HG03520 (cell line): ENCODE results near the gene C19orf85.
"Not testable (repeated sequence)": the region's sequence is repeated elsewhere in the genome, so short reads cannot be mapped to it uniquely, and the experiment has no call there.

Experiments used
- ATAC-seq: cut with Tn5 transposase; IDR thresholded peaks from one replicate; pipeline ENCODE4 v1.9.1; 2021; ENCODE audit warnings: mild to moderate bottlenecking, moderate library complexity; ENCODE audit not compliant: unreplicated experiment

Gene C19orf85

DNA sequence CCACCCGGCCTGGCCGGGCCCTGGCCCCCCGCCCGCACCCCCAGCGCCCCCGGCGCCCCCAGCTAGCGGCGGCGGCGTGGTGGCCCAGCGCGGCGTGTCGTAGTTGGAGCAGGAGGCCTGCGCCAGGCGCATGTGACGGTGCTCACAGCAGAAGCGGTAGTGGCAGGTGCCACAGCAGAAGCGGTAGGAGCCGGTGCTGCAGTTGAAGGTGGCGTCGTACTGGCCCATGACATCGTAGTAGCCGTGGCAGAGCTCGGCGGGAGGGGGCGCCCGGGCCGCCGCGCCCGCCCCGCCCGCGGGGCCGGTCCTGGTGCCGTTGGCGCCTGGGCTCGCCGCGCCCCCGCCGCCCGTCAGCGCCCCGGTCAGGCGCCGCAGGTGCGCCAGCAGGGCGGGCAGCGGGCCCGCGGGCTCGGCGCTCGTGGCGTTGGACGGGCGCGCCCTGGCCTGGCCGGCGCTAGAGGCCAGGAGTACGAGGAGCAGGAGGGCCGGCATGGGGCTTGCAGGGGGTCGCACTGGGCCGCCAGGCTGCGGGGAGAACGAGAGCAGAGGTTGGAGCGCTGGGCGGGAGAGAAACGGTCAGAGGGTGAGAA, 22.1 kb downstream of the C19orf85 start:
- ATAC-seq, result no peak

DNA sequence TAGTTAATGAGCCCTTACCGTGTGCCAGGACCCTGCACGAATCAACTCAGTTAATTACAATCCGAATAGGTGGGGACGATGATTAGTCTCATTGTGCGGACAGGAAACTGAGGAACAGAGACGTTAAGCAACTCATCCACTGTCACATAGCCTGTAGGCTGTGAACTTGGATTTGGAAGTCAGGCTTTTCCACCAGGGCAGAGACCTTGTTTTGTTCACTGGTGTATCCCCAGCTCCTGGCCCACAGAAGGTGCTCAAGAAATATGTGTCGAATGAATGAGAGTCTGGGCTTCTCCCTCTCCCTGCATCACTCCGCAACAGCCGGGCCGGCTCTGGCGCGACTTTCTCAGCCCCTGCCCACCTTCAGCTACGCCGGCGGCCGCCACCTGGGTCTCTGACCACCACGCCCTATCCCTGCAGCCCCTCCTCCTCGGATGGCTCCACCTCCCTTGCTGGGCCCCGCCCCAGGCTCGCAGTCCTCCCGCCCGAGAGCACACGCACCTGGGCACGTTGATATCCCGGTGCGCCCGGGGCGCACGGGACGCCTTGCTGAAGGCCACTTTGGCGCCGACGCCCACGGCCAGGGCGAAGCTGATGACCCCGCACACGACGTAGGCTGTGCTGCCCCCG, 22.7 kb downstream of the C19orf85 start:
- no peak for ATAC-seq

DNA sequence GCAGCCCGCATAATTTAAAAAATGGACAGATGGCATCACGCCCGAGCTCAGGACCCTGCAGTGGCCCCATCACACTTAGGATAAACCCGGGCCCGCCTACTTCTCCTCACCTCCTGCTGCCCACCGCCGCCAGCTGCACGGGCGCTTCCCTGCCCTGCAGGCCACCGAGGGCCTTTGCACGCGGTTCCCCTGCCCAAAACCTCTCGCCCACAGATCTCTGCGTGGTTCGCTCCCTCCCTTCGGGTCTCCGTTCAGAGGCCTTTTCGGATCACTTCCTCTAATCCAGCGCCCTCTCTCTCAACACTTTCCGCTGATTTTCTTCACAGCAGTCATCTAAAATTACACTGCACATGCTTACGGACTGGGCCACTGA, 23.2 kb downstream of the C19orf85 start:
- no peak for ATAC-seq

DNA sequence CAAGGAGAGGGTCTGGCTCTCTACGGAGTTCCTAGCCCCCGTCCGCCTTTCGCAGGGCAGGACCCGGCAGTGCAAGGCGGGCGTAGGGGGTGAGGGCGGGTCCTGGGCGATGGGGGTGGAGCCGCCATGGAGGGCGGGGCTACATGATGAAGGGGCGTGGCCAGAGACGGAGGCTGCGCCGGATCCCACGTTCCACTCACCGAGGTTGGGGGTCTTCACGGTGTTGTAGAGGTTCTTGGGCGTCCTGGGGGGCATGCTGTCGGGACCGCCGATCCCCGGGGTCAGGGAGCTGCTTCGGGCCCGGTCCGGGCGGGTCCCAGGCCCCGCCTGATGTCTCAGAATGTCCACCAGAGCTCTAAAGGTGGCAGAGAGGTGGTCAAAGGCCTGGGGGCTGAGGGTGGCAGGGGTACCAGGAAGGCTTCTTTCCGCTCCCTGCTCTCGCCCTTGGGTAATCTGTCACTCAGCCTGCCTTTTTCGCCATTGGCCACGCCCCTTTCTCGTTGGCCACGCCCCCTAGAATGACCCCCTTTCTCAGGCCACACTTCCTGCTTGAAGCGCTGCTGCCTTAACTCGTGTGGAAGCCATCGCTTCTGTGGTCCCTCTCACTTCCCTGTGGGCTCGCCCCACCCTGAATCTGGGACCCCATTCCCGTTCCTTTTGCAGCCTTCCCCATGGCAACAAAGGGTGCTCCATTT, 24.0 kb downstream of the C19orf85 start:
- no peak for ATAC-seq

DNA sequence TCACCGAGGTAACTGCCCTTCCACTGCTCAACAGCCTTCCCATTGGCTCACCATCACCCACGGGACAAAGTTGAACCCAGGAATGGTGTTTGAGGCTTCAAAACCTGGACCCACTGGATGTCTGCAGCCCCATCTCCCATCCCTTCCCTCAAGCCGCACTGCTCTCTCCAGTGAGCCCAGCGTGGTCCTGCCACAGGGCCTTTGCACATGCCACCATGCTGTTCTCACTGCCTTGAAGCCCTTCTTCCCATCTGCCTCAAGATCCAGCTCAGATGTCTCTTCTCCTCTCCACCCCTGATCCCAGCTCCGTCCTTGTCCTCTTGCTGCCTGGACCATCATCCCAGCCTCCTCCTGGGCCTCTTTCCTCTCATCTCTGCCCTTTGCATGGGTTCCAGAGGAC, 25.5 kb downstream of the C19orf85 start:
- ATAC-seq, result no peak

DNA sequence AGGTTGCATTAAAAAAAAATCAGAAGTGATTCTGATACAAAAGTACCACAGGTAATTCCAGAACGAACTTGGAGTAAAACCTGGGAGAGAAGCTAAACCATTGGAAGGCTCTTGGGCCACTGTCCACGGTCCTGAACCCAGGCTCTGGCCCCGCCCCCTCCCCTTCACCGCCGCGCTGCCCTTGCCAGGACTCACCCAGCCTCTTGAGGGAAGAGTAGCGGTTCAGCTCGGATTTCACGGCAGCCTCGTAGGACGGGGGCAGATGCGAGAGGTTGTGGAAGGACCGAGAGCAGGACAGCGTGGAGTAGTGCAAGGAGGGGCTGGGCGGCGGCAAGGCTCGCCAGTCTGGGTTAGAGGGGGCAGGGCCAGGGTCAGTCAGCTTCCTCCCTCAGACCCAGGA, 27.1 kb downstream of the C19orf85 start:
- no peak for ATAC-seq

- no peak for ATAC-seq
These were observed 27.7 kb downstream of the C19orf85 start for GRCh38 chr19:55436847-55437246.

- ATAC-seq, result no peak
These were observed 29.5 kb downstream of the C19orf85 start for GRCh38 chr19:55435020-55435419.

DNA sequence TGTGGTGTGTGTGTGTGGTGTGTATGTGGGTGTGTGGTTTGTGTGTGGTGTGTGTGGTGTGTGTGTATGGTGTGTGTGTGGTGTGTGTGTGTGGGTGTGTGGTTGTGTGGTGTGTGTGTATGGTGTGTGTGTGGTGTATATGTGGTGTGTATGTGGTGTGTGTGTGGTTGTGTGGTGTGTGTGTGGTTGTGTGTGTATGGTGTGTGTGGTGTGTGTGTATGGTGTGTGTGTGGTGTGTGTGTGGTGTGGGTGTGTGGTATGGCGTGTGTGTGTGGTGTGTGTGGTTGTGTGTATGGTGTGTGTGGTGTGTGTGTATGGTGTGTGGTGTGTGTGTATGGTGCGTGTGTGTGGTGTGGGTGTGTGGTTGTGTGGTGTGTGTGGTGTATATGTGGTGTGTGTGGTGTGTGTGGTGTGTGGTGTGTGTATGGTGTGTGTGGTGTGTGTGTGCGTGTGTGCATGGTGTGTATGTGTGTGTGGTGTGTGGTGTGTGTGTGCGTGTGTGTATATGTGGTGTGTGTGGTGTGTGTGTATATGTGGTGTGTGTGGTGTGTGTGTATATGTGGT, 30.1 kb downstream of the C19orf85 start:
- ATAC-seq, result no peak

DNA sequence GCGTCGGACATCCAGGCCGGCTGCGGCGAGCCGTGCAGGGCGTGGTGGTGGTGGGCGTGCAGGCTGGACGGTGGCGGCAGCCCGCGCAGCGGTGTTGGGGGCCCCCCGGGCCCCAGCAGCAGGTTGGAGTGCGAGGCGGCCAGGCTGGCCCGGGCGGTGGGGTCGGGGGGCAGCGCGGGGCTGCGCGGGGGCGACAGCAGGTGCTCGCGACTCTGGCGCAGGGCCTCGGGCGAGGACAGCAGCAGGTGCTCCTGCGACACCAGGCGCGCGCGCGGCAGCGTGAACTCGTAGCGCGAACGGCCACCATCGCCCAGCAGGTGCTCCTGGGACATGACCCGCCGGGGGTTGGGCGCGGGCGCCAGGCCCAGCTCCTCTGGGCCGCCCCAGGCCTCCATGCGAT, 31.3 kb downstream of the C19orf85 start:
- ATAC-seq, result no peak

DNA sequence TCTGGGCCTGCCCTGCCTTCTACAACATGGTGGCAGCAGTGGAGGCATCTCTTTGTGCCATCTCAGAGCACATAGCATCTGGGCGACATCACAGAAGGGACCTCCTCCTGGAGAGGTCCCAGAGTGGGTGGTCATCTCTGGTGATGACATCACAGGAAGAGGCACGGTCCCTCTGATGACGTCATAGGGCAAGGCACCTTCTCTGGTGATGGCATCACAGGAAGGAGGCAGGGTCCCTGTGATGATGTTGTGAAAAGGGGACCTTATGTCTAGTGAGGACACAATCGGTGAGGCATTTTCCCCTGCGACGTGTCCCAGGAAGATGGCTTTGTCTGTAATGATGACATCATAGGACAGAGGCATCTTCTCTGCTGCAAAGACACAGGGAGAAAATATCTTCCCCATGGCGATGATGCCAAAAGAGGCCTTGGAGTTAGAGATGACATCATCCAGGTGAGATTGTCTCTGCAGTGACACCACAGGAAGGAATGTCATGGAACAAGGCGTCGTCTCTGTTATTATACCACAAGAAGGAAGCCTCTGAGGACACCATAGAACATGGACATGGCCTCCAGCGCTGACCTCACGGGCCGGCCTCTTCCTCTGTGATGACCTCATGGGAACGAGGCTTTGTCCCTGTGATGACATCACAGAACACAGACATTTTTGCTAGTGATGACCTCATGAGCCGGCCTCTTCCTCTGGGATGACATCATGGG, 32.2 kb downstream of the C19orf85 start:
- no peak for ATAC-seq

DNA sequence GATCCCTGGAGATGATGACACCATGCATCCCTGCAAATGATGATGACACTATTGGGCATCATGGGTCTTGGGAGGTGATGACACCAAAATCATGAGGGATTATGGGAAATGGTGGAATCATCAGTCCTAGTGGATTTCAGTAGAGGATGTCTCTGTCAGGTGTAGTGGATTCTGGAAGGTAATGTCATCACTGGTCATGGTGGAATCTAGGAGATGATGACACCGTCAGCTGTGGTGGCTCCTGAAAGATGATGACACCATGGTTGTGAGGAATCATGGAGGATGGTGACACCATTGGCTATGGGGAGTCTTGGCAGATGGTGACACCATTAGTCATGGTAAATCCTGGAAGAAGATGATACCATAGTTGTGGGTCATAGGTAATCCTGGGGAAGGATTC, 33.4 kb downstream of the C19orf85 start:
- ATAC-seq, result no peak

DNA sequence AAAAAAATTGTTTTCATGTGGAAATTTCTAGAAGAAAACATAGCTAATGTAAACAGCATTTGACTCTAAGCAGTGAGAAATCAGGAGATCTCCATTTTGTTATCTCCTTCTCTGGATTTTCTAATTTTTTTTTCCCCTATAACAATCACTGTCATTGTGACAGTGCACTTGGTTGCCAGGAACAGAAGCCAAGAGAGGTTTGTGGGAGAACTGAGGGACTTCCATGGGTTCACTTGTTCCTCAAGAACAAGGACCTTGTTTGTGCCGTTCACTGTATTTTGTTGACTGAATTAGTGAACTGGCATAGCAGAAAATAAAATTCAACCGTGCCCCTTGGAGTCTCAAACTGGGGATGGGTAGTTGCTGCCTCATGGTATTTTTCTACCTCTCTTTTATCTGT, 38.5 kb downstream of the C19orf85 start:
- ATAC-seq, result no peak

DNA sequence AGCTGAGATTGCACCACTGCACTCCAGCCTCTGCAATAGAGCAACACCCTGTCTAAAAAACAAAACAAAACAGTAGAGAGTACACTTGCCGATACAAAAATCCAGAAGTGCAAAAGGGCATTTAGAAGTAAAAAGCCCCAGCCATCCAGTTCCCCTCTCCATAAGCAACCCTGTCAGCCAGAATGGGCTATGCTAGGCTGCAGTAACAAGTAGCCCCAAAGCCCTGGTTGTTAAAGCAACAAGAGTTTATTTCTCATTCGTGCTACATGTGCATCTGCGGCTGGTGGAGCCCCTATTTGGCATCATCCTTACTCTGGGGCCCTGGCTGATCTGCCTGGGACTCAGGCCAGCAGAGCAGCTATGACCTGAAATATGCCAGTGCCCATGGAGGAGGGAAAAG, 40.0 kb downstream of the C19orf85 start:
- ATAC-seq, result no peak

GRCh38 chr19:55423225-55424005, 41.1 kb downstream of the C19orf85 start:
- no peak for ATAC-seq

DNA sequence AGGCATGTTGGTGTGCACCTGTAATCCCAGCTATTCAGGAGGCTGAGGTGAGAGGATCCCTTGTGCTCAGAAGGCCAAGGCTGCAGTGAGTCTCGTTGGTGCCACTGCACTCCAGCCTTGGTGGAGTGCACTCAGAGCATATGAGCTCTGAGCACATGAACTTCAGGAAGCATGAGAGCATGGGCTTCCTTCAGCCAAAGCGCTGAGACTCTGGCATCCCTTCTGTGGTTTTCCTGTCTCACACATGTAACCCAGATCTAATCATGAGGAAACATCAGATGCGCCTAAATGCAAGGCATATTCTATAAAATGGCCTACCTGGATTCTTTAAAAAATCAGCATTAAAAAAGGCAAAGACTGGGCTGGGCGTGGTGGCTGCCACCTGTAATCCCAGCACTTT, 43.3 kb downstream of the C19orf85 start:
- ATAC-seq, result not testable (repeated sequence)

DNA sequence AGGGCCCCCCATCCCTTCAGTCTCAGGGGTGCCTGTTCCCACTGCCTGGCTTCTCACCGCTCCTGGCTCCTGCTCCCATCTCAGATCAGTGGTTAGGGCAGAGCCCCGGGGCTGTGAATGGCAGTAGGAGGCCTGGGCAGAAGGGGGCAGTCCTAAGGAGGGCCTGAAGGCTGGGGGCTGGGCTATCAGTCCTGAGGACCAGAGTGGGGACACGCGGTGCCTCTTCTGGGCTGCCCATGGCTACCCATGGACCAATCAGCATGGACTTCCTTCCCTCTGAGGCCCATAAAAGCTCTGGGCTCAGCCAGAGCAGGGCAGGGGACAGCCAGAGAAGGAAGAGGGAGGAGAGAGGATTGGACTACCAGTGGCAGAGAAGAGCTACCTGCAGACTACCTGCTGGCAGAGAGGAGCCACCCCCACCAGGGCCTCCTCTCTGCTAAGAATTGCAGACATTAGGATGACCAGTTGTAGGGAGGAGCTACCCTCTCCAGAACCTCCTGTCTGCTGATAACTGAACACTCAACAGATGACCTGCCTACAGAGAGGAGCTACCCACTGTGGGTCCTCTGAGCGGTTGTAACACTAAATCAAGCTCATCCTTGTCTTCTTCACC, 44.8 kb downstream of the C19orf85 start:
- ATAC-seq, result no peak

- ATAC-seq, result no peak
These were observed 45.4 kb downstream of the C19orf85 start for GRCh38 chr19:55419103-55419502.

DNA sequence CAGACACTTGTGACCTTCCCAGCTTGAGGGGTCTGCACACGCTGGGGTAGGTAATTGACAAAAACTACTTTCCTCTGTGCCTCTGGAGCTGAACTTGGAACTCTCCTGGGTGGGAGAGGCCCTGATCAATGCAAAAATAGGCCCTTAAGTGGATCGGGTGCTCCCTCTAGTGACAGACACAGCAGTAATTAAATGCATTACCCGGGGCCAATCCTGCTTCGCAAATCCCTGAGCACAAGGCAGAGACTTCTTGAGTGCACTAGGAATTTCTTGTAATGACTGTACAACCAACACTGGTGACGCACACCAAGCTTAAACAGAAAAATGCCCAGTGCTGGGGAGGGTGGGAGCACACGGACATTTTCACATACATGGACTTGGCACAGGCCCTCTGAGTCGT, 46.4 kb downstream of the C19orf85 start:
- ATAC-seq, result no peak
